ENCODE results near the gene MYH10.

The MYH10 gene

GRCh38 chr17:8455665-8456209 is 174.8 kb downstream of the MYH10 start:
- H3K4me2 ChIP-seq (ENCODE audit: low read depth, low read length): no peak overlapping the region
- H3K36me3 ChIP-seq (replicated peaks; ENCODE audit: insufficient read depth, low read length): peaks cover 6% of the 10 kb centered on the region; the same call in 1 of the 2 replicates
- DNase-seq: no peak
- no peak overlapping the region for H3K27ac ChIP-seq (ENCODE audit: low read length)
- H3K9ac ChIP-seq (ENCODE audit: low read length): no peak overlapping the region
- H3K27me3 ChIP-seq (replicated peaks; ENCODE audit: insufficient read depth, low read length): no peaks in the 10 kb centered on the region
- H3K9me3 ChIP-seq (replicated peaks; ENCODE audit: insufficient read depth, low read length): no peaks in the 10 kb centered on the region
- TF ChIP-seq CTCF (IDR thresholded peaks at IDR 0.05; ENCODE audit: low read length) (no peak), EZH2phosphoT487 (IDR thresholded peaks at IDR 0.05; ENCODE audit: low read length) (no peak), EZH2 (optimal IDR thresholded peaks at IDR 0.05; ENCODE audit: low read depth, low read length) (no peak)
- no peaks in the 10 kb centered on the region for H4K20me1 ChIP-seq (ENCODE audit: insufficient read depth, low read length)
- H3F3A ChIP-seq (ENCODE audit: insufficient read depth, low read length): no peaks in the 10 kb centered on the region
- H3K4me1 ChIP-seq (ENCODE audit: low read length): no peaks in the 10 kb centered on the region
- H2AFZ ChIP-seq (ENCODE audit: low read length): no peak overlapping the region
- no peaks in the 10 kb centered on the region for H3K9me2 ChIP-seq (replicated peaks; ENCODE audit: insufficient read depth, low read length)
- no peak overlapping the region for H3K4me3 ChIP-seq (ENCODE audit: low read length)
- H3K79me2 ChIP-seq (ENCODE audit: low read length): peaks cover 22% of the 10 kb centered on the region

GRCh38 chr17:8453326-8453725 is 177.2 kb downstream of the MYH10 start:
- Histone ChIP-seq H3K79me2 (ENCODE audit: low read length) (peaks cover 13% of the 10 kb centered on the region), H3K27ac (ENCODE audit: low read length) (no peak overlapping the region), H3K9ac (ENCODE audit: low read length) (no peak overlapping the region), H4K20me1 (ENCODE audit: insufficient read depth, low read length) (no peaks in the 10 kb centered on the region), H3K27me3 (replicated peaks; ENCODE audit: insufficient read depth, low read length) (no peaks in the 10 kb centered on the region), H3K4me1 (ENCODE audit: low read length) (no peaks in the 10 kb centered on the region), H3K4me2 (ENCODE audit: low read depth, low read length) (no peak overlapping the region), H3K9me3 (replicated peaks; ENCODE audit: insufficient read depth, low read length) (no peaks in the 10 kb centered on the region), H3K9me2 (replicated peaks; ENCODE audit: insufficient read depth, low read length) (no peaks in the 10 kb centered on the region), H3F3A (ENCODE audit: insufficient read depth, low read length) (peaks cover 5% of the 10 kb centered on the region; the same call in 1 of the 2 replicates), H2AFZ (ENCODE audit: low read length) (no peak overlapping the region), H3K4me3 (ENCODE audit: low read length) (no peak overlapping the region), H3K36me3 (replicated peaks; ENCODE audit: insufficient read depth, low read length) (peaks cover 6% of the 10 kb centered on the region; the same call in 1 of the 2 replicates)
- no peak for TF ChIP-seq EZH2 (optimal IDR thresholded peaks at IDR 0.05; ENCODE audit: low read depth, low read length)
- no peak for TF ChIP-seq CTCF (IDR thresholded peaks at IDR 0.05; ENCODE audit: low read length)
- TF ChIP-seq EZH2phosphoT487 (IDR thresholded peaks at IDR 0.05; ENCODE audit: low read length): no peak
- DNase-seq: no peak

- Histone ChIP-seq H4K20me1 (ENCODE audit: insufficient read depth, low read length) (no peaks in the 10 kb centered on the region), H3K4me2 (ENCODE audit: low read depth, low read length) (no peak overlapping the region), H2AFZ (ENCODE audit: low read length) (no peak overlapping the region), H3K27me3 (replicated peaks; ENCODE audit: insufficient read depth, low read length) (no peaks in the 10 kb centered on the region), H3K9me3 (replicated peaks; ENCODE audit: insufficient read depth, low read length) (no peaks in the 10 kb centered on the region), H3F3A (ENCODE audit: insufficient read depth, low read length) (peaks cover 5% of the 10 kb centered on the region; the same call in 1 of the 2 replicates), H3K79me2 (ENCODE audit: low read length) (peaks cover 4% of the 10 kb centered on the region), H3K36me3 (replicated peaks; ENCODE audit: insufficient read depth, low read length) (peaks cover 6% of the 10 kb centered on the region; the same call in 1 of the 2 replicates), H3K9me2 (replicated peaks; ENCODE audit: insufficient read depth, low read length) (no peaks in the 10 kb centered on the region), H3K4me3 (ENCODE audit: low read length) (no peak overlapping the region), H3K4me1 (ENCODE audit: low read length) (no peaks in the 10 kb centered on the region), H3K9ac (ENCODE audit: low read length) (no peak overlapping the region), H3K27ac (ENCODE audit: low read length) (no peak overlapping the region)
- TF ChIP-seq CTCF (IDR thresholded peaks at IDR 0.05; ENCODE audit: low read length) (no peak), EZH2 (optimal IDR thresholded peaks at IDR 0.05; ENCODE audit: low read depth, low read length) (no peak), EZH2phosphoT487 (IDR thresholded peaks at IDR 0.05; ENCODE audit: low read length) (no peak)
- no peak for DNase-seq
Observed at GRCh38 chr17:8451933-8452614, 178.5 kb downstream of the MYH10 start.

Data from MM.1S (cell line).